Tongue (tissue), 2 donors: ENCODE results near the gene WNK2. TPM values are rescaled to one million over a fixed set of nuclear protein-coding genes. Genes with fewer than 3 reads are reported as not detected.

ENCODE experiments used
- DNase-seq: peaks from one replicate; pipeline ENCODE4 v3.0.0-alpha.2; 2015
- total RNA-seq: library from RNA; depleted of rRNA; stranded (reverse); fragments of >200 nt; gene quantifications from one replicate; pipeline ENCODE4 v1.2.3, GENCODE V29; 2014

The WNK2 gene
- total RNA-seq, 1 donor from 2014 or later, result 31.2 TPM

DNA sequence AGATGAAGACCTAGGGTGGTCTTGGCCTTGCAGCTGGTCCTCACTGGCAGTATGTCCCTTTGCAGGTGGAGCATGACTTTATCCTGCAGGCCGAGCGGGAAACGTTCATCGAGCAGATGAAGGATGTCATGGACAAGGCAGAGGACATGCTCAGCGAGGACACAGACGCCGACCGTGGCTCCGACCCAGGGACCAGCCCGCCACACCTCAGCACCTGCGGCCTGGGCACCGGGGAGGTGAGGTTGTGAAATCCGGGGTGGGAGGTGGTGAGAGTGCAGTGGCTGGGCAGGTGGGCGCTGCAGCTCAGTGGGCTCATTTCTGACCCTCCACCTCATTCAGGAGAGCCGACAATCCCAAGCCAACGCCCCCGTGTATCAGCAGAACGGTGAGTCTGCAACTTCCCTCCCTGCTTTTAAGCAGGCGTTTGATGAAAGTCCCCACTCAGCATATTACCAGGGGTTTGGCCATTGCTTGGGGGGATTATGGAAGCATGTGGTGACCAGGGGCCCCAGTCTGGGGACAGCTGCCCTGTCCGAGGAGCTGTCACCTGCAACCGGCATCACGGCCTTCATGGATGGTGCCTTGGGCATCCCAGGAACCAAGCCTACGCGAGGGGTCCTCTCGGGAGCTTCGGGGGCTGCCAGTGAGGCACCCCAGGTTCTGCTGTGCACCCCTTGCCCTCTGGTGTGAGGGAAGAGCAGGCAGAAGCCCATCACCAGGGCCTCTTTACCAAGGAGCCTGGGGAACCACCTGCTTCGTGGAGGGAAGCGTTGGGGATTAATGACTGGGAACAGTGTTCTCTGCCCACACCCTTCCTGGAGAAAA lies 84.0 kb downstream of the WNK2 start:
- DNase-seq, result no peak

DNA sequence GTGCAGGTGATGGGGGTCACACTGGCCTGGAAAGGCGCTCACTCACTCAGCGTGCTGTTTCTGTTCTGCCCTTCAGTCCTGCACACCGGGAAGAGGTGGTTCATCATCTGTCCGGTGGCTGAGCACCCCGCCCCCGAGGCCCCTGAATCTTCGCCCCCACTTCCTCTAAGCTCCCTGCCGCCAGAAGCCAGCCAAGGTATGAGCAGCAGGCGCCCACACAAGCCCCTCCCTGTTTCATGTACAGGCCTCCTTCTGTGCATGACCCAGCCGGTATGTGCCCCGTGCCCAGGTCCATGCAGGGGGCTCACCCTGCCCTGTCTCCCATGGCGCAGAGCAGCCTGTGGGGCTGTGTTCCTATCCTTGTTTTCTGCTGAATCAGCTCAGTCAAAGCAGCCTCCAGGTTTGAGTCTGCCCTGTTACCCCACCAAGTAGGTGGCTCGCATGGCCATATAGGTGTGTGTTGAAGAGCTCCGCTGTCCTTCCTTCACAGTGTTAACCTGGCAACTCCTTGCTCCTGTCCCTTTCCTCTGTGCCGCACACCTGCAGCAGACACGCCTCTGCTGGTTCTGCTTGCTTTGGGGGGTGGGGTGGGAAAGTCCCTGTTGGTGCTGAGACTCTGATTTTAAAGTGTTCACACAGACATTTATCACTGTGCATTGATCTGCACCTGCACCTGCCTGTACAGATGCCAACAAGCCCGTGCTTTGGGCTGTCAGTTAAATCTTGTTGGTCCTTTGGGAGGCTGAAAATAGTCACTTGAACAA lies 84.8 kb downstream of the WNK2 start:
- peak; percentile 18 for DNase-seq

DNA sequence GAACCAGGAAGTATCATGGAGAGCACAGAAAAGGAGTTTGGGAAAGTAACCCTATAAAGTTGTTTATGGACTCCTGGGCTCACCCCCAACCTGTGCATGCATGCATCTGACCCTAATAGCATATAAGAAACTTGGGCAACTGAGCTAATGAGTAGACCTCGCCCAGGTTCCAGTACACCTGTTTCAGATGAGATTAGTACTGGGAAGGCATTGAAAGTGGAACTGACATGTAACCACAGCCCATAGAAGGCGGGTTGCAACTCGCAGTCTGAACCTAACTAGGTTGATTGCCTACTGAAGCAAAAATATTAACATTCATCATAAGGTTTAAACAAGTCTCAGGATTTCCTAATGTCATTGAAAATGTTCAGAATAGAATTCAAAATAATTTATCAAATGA lies 87.0 kb downstream of the WNK2 start:
- no peak for DNase-seq

DNA sequence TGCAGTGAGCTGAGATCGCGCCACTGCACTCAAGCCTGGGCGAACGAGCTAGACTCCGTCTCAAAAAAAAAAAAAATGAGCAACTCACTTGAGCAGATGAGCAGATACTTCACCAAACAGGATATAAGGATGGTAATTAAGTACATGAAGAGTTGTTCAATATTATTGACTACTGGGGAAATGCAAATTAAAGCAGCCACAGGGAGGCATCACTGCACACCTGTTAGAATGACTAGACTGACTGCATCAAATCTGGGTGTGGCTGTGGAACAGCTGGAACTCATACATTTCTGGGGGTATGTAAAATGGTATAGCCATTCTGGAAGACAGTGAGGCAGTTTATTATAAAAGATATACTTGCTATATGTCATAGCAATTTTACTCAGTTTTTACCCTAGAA lies 93.0 kb downstream of the WNK2 start:
- no peak for DNase-seq

DNA sequence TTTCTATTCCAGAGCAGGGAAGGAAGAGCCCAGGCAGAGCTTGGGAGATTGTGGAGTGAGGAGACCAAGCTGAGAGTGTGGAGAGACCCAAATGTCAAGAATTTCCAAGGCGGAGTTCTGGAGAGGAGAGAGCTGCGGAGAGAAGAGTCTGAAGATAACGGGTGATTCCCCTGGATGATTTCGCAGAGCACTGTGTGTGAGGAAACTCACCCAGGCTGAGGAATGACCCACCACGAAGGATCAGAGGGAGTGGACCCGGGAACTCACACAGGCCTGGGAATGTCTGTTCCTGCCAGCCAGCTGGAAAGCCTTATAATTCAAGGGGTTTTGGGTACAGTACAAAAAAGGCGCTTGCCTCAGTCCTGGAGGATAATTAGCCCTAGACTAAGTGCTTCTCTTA lies 94.2 kb downstream of the WNK2 start:
- no peak for DNase-seq

DNA sequence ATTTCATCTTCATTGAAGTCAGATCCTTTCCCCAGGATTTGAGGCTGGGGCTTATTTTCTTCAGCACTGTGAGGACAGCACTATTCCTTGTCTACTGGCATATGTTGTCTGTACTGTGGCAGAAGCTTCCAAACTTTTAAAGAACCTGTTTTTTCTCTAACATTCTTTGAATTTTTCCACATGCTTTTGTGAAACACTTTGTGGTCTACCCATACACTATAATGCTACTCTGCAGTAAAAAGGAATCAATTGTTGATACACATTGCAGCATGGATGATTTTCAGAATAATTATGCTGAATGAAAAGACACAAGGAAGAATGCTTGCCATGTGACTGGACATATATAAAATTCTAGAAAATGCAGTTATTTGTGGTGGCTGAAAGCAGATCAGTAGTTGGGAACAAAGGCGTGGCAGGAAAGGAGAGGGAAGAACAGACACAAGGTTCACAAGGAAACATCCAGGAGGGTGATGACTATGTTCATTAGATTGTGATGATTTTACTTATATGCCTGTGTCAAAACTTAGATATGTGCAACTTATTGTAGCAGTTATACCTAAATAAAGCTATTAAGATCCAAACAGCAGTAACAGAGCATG lies 96.8 kb downstream of the WNK2 start:
- DNase-seq, result no peak

DNA sequence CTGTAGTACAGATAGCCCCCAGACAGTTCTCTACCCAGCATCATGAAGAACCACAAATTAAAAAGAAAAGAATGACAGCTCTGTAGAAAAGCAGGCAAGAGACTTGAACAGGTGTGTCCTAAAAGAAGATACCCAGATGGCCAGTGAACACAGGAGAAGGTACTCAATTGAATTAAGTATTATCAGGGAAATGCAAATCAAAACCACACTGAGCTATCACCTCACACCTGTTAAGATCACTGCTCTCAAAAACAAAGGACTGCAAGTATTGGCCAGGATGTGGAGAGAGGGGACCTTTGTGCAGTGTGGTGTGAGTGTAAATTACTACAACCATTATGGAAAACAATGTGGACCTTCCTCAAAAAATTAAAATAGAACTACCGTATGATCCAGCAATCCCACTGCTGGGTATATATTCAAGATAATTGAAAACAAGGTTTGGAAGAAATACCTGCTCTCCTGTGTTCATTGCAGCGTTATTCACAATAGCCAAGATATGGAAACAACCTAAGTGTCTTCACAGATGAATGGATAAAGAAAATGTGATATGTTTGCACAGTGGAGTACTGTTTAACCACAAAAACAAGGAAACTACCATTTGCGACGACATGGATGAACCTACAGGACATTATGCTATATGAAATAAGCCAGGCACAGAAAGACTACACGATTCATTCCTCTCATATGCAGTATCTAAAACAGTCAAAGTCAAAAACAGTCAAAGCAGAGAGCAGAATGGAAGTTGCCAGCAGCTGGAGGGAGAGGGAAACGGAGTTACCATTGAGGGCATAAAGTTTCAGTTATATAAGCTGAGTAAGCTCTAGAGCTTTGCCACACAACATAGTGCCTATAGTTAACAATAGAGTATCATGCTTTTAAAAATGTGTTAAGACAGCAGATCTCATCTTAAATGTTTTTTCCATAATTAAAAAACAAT lies 102.6 kb downstream of the WNK2 start:
- no peak for DNase-seq

DNA sequence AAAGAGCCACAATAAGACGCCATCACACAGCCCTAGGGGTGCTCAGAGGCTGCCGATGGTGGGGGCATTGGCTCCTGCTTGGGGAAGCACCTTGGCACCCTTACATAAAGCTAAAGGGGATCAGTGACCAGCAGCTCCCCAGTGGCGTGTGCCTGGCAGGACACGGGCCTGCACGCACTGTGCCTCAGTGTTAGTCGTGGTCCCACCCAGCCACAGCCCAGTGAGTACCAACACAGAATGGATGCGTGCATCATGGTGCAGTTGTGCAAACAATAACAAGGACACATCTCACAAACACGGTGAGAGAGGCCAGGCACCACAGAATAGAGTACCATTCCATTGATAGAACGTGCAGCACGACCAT lies 103.2 kb downstream of the WNK2 start:
- no peak for DNase-seq

DNA sequence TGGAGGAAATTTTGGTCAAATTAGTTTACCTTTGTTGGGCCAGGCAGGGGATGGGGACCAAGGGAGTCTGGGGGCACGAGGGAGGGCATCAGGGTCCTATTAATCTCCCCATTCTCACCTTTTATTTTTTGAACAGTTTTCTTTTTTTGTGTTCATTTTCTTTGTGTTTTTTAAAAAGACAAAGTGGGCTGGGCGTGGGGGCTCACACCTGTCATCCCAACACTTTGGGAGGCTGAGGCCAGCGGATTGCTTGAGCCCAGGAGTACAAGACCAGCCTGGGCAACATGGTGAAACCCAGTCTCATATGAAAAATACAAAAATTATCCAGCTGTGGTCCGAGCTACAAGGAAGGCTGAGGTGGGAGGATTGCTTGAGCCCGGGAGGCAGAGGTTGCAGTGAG lies 103.7 kb downstream of the WNK2 start:
- no peak for DNase-seq

DNA sequence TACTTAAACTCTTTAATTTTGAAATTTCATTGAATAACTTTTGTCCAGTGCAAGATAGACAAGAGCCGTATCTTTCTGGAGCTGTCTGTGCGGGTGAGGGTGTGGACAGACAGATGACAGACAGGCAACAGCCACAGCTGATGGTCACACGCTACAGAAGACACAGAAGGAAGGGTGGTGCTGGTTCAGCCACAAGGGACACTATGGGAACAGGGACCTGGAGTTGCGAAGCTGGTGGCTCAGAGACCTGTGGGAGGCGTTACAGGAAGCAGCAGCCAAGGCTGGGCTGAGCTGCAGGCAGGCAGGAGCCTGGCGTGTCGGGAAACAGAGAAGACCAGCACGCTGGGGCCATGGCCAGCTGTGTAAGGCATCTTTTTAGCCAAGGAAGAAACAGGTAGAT lies 104.4 kb downstream of the WNK2 start:
- no peak for DNase-seq

DNA sequence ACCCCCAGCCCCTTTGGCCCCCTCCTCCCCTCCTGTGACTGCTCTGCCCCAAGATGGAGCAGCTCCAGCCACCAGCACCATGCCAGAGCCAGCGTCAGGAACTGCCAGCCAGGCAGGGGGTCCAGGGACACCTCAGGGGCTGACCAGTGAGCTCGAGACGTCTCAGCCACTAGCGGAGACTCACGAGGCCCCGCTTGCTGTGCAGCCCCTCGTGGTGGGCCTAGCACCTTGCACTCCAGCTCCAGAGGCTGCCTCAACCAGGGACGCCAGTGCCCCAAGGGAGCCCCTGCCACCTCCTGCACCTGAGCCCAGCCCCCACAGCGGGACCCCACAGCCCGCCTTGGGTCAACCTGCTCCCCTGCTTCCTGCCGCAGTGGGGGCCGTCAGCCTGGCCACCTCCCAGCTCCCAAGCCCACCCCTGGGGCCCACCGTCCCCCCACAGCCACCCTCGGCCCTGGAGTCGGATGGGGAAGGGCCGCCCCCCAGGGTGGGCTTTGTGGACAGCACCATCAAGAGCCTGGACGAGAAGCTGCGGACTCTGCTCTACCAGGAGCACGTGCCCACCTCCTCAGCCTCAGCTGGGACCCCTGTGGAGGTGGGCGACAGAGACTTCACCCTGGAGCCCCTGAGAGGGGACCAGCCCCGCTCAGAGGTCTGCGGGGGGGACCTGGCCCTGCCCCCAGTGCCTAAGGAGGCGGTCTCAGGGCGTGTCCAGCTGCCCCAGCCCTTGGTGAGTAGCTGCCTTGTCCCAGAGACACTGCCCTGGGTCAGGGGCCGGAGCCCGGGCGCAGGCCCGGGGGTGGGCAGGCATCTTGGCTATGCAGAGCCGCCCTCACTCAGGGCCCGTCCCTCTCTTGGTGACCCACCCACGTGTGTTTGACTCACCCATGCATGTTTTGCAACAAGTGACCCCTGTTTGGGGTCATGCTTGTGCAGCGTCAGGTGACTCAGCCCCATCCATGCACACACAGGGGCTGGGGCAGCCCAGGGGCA lies 105.2 kb downstream of the WNK2 start:
- no peak for DNase-seq

DNA sequence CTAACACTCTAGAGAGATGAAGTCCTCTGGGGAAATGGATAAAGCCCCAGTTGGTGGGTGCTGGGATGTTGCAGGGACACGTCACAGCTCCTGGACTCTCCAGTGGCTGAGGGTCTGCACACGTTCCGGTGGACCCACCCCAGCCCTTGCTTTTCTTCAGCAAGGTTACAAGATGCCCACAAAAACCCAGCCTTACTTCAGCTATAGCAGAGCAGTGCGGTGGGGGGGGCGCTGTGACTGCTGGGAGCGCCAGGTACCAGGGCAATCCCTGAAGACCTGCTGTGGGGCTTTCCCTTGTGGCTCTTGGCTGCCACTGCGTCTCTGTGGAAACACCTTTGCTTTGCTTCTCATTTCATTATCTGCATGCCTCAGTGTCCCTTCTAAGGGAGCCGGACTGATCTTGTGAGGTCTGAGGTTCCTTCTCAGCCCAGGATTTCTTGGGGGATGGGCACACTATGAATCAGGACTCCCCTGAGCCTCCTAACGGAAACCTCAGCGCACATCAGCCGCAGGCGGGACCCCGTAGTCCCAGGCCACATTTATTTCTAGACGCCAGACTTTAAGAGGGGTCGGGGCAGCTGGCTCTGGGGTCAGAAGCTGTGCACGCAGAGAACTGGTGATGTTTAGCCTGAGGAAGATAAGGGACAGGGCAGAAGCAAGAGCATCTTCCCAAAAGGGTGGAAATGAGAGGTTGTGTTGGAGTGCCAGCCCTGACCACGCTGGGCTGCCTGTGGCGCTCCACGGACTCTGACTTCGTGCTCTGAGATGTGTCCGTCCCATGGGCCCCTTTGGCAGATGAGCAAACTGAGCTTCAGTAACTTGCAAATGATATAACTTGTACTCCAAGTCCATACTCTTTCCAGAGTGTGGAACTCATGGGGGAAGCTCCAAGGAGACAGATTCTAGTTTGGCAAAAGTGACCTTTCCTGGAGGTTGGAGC lies 106.8 kb downstream of the WNK2 start:
- no peak for DNase-seq

DNA sequence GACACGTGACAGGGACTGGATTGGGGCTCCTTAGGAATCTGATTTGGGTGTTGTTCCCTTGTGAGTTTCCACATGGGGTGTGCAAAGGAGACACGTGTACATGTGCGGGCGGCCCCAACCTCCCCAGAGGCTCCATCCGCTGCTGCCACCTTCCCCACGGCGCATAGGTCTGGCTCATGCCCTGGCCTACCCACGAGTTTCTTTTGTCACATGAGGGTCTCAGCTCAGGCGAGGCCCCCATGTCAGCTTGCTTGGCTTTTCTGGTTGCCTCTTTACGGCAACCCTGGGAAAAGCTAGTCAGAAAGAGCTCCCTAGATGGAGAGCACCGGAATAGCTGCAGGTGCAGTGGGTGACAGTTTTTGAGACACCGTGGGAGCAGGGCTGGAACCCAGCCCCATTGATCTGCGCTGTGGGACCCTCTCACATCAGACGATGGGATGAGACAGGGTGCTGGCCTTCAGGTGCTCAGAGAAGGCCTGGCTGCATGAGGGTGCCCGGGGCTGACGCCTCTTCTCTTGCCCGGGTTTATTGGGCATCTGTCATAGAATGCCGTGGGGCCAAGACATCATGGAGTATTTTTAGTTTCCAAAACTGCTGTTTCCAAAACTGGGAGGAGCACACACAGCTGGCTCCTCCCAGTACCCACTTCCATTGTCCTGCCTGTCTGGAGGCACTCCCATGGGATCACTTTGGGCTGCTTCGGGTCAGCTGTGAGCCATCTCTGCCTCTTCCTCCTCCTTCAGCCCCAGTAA lies 107.8 kb downstream of the WNK2 start:
- no peak for DNase-seq

DNA sequence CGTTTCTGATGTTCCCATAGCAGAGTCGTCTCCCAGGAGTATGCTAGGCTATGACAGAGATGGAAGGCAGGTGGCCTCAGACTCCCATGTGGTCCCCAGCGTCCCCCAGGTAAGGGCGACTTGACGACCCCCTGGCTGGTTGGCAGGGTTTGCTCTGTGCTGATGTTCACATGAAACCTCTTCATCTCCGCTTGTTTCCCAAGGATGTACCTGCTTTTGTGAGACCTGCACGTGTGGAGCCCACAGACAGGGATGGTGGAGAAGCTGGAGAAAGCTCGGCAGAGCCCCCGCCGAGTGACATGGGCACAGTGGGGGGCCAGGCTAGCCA lies 108.3 kb downstream of the WNK2 start:
- DNase-seq, result no peak

DNA sequence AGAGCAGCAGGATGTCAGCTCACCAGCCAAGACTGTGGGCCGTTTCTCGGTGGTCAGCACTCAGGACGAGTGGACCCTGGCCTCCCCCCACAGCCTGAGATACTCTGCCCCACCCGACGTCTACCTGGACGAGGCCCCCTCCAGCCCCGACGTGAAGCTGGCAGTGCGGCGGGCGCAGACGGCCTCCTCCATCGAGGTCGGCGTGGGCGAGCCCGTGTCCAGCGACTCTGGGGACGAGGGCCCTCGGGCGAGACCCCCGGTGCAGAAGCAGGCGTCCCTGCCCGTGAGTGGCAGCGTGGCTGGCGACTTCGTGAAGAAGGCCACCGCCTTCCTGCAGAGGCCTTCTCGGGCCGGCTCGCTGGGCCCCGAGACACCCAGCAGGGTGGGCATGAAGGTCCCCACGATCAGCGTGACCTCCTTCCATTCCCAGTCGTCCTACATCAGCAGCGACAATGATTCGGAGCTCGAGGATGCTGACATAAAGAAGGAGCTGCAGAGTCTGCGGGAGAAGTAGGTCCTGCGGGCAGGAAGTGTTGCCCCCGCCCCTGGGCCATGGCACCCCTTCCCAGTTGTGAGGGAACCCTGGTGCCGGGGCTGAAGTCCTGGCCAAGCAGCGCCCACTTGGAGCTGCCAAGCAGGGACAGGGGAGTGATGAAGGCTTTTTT lies 108.9 kb downstream of the WNK2 start:
- no peak for DNase-seq

DNA sequence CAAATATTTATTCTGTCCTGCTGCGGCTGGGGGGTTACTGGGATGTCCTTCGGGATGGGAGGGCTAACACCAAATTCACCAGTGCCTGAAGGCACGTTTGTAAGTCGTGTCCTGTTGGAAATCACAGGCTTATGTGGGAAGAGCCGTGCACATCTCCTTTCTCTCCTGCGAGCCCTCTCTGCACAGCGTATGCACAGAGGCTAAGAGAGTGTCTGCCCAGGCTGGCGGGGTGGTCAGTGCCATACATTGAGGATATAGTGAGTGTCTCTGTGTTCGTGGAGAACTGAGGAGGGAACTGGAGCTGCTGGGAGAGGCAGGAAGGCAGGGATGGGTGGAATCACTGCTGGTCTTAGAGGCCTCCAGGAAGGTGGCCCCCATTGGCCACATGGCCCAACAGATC lies 110.1 kb downstream of the WNK2 start:
- no peak for DNase-seq

DNA sequence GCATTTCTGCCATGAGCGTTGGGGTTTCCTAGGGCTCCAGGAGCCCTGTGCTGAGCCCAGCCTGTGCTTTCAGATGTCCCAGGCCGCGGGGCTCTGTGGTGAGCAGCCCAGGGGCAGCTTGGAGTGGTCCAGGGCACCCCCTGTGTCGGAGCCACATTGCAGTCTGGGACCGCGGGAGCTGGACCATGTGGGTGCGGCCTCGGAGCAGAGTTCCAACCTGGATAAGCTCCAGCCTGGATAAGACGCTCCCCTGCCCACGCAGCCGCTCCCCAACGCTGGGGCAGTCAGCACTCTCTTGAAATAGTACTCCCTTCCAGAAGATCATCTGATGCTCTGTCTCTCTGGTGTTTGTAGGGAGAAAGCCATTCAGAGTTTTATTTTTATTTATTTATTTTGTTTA lies 111.1 kb downstream of the WNK2 start:
- DNase-seq, result no peak

DNA sequence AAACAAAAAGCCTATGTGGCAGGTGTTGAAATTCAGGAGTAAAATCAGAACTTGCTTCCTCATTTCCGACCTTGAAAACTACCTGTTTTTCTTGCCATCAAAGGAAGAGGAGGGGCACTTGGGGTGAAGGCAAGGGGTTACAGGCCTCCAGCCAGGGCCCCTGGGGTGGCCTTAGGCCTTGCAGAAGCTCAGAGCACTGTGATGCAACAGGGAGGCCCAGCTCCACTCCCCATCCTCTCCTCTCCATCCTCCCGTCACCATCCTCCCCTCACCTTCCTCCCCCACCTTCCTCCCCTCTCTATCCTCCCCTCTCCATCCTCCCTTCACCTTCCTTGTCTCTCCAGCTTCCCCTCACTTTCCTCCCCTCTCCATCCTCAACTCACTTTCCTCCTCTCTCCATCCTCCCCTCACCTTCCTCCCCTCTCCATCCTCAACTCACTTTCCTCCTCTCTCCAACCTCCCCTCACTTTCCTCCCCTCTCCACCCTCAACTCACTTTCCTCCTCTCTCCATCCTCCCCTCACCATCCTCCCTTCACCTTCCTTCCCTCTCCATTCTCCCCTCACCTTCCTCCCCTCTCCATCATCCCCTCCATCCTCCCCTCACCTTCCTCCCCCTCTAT lies 111.6 kb downstream of the WNK2 start:
- DNase-seq, result no peak
